HG02885 (cell line): ENCODE results near the gene FBXO46.
"Not testable (repeated sequence)": the region's sequence is repeated elsewhere in the genome, so short reads cannot be mapped to it uniquely, and the experiment has no call there.

Experiments used
- ATAC-seq: cut with Tn5 transposase; IDR thresholded peaks from one replicate; pipeline ENCODE4 v1.9.1; 2021; ENCODE audit warnings: mild to moderate bottlenecking; ENCODE audit not compliant: unreplicated experiment, poor library complexity

Gene FBXO46

DNA sequence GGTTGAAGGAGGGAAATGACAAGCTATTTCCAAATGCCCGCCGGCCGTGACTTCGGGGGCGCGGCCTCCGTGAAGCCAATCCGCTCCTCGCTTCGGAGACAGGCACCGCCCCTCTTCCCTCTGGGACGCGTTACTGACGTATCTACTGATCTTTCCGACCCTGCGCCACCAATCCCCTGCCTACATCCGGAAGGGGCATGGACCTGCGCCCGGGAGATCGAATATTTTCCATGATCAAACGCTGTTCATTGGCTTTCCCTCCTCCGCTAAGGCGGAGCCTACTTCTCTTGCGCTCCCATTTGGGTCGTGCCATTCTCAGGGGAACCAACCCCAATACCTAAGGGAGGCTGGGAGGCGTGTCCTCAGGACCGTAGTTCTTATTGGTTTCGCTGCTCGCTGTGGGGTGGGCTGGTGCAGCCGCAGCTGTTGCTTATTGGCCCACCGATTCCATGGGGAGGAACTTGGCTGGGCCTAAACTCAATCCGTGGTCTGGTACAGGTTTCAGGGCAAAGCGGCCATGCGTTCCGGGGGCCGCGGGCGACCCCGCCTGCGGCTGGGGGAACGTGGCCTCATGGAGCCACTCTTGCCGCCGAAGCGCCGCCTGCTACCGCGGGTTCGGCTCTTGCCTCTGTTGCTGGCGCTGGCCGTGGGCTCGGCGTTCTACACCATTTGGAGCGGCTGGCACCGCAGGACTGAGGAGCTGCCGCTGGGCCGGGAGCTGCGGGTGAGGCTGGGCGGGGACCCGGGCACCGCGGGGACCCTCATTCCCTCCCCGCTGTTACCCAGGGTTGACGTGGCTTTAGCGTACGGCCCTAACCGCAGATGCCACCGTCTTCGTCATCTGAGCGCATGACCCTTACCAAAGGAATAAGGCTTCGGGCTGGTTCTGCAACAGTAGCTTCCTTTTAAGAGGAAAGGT lies 38.2 kb downstream of the FBXO46 start, which contains the start of gene QPCTL:
TSS of gene QPCTL (plus strand) at position 480 of the 919 bp plus-strand sequence. CDS start at position 518, 38 bp downstream.
- ATAC-seq = peak; percentile 87

DNA sequence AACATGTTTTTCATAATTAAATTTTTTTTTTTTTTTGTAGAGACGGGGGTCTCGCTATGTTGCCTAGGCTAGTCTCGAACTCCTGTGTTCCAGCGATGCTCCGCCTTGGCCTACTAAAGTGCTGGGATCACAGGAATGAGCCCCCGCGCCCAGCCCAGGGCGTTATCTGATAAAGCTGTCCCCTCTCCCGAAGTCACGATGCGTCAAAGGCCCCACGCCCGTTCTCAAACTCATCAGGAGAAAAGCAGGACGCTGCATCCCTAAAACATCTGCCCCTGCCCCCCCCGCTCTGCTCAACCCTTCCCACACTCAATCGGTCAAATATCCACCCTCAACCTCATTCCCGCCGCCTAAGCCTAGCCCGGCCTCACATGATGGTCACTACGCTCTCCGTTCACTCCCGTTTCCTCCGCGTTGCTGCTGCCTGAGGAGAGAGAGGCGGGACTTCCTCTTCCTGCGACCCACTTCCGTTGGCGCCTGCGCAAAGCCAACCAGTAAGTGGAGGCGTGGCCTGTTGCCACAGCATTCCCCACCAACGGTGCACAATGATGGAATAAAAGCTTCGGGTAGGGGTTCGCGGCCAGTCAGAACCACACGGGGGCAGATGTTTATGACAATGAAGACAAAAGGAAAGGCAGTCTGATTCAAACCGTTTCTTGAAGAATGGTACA lies 39.0 kb downstream of the FBXO46 start, which contains the start of gene SNRPD2:
TSS of gene SNRPD2 (minus strand) at position 438 of the 671 bp plus-strand sequence. CDS start at position 373, 65 bp downstream.
- peak; percentile 60 for ATAC-seq

DNA sequence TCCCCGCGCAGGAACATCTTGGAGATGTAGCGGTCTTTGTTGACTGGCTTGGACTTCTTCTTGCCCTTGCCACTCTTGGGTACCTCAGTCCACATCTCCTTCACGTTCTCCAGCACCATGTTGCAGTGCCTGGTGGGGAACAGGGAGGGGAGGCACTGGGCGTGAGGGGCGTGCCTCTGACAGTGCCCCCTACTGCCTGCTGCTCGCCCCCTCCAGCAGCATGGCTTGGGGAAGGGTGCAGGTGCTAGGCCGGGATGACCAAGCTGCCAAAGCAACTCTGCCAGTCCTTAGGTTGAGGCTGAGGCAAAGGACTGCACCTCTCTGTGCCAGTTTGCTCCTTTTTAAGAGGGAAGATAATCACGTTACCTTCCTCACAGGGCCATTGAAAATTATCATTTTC lies 43.1 kb downstream of the FBXO46 start:
- ATAC-seq = no peak

DNA sequence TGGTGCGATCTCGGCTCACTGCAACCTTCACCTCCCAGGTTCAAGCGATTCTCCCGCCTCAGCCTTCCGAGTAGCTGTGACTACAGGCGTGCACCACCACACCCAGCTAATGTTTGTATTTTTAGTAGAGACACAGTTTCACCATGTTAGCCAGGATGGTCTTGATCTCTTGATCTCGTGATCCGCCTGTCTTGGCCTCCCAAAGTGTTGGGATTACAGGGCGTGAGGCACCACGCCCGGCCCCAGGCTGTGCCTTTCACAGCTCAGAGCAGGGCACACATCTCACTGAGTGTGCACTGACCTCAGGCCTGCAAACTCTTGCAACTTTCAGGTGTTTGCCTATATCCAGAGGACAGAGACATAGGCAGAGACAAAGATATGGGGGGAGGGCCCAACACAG lies 45.7 kb downstream of the FBXO46 start:
- not testable (repeated sequence) for ATAC-seq

DNA sequence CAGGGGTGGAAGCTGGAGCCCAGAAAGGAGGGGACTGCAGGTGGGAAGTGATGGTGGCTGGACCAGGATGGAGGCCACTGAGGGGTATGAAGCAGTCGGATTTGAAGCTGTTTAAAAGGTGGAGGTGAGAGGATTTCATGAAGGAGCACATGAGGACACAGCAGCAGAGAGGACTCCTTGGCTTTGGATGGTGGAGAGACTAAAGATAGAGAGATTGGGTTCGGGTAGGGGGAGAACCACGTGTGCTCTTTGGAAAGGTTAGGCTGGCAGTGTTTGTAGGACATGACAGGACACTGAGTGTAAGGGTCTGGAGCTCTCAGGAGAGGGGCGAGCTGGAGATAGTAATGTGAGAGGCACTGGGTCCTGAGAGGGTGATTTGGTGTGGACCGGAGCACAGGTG lies 47.8 kb downstream of the FBXO46 start:
- no peak for ATAC-seq

DNA sequence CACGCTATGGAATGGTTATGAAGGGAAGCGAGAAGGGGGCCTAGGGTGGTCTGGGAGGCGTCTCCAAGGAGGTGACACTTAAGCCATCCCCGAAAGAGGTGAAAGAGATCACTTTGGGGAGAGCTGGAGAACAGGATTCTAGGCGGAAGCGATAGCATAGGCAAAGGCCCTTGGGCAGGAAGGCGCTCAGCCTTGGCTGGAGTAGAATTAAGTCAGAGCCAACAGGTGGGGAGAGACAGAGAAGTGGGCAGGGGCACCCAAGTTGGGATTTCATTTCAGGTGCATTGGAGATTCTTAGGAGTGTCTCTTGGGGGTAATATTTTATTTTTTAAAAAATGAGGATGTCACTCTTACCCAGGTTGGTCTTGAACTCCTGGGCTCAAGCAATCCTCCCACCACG lies 48.6 kb downstream of the FBXO46 start:
- no peak for ATAC-seq

DNA sequence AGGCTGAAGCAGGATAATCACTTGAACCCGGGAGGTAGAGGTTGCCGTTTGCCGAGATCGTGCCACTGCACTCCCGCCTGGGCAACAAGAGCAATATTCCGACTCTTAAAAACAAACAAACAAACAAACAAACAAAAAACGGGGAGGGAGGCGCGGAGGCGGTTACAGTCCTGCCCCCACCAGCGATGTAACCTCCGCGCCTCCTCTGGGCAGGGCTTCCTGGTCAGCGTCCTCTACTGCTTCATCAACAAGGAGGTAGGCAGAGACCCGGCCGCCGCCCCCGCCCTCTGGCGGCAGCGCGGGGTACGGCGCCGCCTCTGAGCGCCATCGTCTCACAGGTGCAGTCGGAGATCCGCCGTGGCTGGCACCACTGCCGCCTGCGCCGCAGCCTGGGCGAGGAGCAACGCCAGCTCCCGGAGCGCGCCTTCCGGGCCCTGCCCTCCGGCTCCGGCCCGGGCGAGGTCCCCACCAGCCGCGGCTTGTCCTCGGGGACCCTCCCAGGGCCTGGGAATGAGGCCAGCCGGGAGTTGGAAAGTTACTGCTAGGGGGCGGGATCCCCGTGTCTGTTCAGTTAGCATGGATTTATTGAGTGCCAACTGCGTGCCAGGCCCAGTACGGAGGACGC lies 49.2 kb downstream of the FBXO46 start:
- ATAC-seq = peak; percentile 80

DNA sequence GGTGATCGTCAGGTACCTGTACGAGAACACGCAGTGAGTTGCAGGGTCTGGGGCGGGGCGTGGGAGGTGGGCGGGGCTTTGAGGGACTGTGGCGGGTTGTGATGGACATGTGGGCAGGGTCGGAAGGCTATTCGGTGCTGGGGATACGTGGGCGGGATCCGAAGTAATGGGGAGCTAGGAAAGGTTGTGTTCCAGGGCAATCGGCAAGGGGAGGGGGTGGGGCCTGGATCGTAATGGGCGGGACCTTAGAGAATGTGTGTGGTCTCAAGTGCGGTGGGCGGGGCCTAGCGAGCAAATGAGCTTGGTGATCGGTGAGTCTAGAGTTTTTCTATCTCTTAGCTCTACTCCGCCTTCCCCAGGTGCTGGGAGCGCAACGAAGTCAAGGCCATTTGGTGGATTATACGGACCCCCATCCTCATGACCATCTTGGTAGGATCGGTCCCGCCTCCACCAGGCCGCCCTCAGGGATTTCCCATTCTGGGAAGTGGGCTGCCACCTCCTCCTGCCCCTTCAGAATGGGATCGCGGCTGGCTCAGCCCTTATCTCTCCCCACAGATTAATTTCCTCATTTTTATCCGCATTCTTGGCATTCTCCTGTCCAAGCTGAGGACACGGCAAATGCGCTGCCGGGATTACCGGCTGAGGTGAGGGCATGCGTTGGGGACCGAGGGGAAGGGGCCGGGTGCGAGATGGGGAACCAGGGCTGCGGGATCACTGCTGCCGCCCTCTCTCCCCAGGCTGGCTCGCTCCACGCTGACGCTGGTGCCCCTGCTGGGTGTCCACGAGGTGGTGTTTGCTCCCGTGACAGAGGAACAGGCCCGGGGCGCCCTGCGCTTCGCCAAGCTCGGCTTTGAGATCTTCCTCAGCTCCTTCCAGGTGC lies 53.1 kb downstream of the FBXO46 start:
- peak; percentile 43 for ATAC-seq

DNA sequence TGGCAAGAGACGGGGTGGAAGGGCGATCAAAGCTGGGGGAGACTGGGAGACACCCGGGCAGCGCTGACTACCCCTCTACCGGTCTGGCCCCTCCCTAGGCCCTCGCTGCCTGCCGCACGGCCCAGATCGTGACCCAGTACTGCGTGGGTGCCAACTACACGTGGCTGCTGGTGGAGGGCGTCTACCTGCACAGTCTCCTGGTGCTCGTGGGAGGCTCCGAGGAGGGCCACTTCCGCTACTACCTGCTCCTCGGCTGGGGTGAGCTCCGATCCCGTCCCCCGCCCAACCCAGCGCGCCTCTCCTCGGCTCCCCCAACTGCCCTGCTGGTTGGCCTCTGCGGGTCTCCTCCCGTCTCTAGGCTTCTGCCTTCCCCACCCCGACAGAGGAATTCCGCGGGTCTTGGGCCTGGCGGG lies 53.8 kb downstream of the FBXO46 start:
- no peak for ATAC-seq

DNA sequence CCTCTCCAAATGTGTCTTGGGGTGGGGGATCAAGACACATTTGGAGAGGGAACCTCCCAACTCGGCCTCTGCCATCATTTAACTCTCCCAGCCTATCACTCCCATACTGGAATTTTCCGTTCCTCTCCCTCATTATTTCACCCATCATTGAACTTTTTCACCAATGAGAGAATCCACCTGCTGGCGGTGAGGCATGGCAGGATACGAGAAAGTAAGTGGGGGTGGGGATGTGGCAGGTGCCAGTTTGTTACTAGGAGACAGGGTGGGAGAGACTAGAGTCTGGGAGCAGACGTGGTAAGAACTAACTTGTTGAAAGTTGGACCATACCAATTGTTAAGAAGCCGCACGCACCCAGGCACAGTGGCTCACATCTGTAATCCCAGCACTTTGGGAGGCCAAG lies 55.8 kb downstream of the FBXO46 start:
- no peak for ATAC-seq

DNA sequence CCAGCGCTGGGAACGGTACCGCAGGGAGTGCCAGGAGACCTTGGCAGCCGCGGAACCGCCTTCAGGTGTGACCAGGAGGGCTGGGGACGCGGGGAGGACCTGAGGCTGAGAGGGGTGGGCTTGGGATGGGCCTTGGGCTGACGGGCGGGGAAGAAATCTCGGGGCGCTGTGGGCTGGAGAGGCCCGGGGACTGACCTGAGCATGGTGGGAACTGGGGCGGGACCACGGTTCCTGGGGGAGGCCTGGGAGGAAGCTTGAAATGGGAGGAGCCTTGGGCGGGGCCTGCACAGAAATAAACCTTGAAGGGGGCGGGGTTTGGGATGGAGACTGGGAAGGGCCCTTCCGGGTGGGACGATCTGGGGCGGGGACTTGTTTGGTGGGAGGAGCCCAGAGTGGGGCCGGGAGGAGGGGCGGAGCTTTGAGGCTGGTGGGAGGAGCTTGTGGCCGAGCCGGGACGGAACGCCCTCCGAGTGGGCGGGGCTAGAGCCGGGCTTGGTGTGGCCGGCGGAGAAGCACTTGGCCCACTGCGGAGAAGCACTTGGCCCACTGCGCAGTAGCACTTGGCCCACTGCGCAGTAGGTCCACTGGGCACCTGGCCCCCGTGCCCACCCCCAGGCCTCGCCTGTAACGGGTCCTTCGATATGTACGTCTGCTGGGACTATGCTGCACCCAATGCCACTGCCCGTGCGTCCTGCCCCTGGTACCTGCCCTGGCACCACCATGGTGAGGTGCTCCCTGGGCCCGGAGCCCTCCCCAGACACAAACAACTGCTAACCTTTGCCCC lies 59.8 kb downstream of the FBXO46 start:
- ATAC-seq = peak; percentile 62

DNA sequence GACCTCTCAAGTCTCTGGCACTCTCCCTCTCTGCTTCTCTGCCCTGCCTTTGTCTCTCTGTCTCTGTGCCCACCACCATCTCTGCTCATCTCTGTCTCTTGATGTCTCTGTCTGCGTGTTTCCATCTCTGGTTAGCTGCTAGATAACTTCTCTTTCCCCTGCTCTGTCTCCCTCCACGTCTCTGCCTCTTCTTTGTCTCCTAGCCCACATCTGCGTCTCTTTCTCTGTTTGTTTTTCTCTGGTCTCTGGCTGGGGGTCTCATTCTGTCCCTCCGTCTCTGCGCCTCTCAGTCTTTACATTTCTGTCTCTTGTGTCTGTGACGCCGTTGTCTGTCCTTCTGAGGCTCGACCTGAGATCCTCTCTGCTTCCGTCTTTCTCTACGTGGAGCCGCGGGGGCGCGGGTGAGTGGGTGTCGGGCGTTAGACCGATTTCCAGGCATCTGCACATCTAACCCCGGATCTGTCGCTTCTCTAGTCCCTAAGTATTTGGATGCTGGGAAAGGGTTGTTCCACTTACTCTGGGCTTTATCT lies 62.3 kb downstream of the FBXO46 start:
- ATAC-seq = no peak

DNA sequence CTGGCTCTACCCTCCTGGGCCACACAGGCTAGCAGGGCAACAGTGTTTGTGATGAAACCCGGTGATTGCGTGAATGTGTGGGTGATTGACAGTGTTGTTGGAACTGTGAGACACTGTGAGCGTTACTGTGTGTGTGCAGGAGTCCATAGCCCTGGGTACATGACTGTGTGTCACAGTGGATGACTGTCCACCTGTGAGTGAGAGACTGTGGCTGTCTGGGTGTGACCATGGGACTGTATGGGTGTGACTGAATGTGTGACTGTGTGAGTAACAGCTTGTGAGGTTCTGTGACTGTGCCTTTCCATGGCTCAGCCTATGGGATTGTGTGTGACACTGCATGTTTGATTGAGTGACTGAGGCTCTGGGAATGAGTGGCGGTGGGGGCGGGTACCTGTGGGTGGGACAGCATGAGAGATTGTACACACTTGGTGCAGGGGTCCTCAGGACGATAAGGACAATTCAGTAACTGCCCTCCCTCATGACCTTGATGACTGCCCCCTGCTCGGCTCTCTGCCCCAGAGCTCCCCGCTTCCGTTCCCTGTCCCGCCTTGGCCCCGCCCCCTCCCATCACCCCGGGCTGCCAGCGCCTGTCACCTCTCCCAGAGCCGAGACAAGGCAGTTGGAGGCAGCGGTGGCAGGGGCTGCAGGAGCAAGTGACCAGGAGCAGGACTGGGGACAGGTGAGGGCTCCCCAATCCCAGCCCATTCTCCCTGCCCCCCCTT lies 62.9 kb downstream of the FBXO46 start, which contains the start of gene GIPR:
TSS of gene GIPR (plus strand) at position 602 of the 722 bp plus-strand sequence. CDS start 1,300 bp downstream, outside the sequence.
- no peak for ATAC-seq

DNA sequence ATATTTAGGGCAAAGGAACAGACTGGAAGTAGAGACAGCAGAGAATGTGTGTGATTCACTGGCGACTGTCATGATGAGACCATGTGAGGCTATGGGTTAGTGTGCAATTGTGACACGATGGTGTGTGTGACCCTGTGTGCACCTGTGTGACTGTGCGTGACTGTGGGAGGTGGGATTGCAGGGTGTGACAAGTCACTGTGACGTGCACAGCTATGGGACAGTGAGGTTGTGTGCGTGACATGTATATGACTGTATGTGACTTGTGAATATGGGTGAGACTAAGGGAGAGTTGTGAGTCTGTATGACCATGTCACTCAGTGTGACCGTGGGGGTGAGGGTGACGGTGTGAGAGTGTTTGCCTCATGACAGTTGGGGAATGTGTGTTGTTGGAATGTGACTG lies 66.1 kb downstream of the FBXO46 start:
- ATAC-seq = no peak

DNA sequence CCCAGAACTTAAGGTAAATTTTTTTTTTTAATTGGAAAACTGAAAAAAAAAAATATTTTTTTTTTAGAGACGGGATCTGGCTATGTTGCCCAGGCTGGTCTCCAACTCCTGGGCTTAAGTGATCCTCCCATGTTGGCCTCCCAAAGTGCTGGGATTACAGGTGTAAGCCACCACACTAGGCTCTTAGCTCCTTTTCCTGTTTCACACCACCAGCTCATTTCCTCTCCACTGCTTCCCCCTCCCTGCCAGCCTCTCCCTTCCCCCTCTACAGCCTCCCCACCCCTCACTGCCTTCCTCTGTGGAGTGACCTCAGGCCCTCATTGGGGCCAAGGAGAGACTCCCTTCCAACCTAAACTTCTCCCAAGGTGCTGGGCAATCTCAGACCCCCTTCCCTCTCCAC lies 66.9 kb downstream of the FBXO46 start:
- no peak for ATAC-seq

DNA sequence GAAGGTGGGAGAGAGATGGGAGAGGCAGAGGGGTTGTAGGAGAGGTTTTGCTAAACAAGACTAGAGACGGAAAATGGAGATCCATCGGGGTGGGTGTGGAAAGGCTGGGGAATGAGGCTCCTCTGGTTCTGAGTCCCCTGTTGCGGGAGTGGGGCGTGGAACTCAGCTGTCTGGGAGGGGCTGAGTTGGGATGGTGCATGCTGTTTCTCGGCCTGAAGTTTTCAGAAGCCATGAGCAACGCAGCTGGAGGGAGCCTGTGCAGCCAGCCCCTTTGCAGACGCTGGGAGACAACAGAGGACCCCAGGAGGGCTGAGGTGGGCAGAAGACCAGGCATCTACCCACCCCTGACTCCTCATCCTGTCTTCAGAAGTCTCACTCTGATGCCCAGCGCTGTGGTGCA lies 70.1 kb downstream of the FBXO46 start:
- no peak for ATAC-seq
